Endodermal cell (in vitro differentiated cells): ENCODE measurements around the gene PRAMEF18. TPM values are rescaled to one million over a fixed set of nuclear protein-coding genes. Genes with fewer than 3 reads are reported as not detected.
"Not testable (repeated sequence)": the region's sequence is repeated elsewhere in the genome, so short reads cannot be mapped to it uniquely, and the experiment has no call there.

Experiments
- DNase-seq: peaks from one replicate; pipeline ENCODE4 v3.0.0-alpha.2; 2017
- H3K27ac ChIP-seq: 2 replicates; pipeline ENCODE4 v1.5.1; 2013; ENCODE audit warnings: mild to moderate bottlenecking, low read depth, low read length, moderate library complexity
- H3K27me3 ChIP-seq: 2 replicates; pipeline ENCODE4 v1.6.1; 2013; ENCODE audit warnings: mild to moderate bottlenecking, low read length, moderate library complexity; ENCODE audit not compliant: insufficient read depth, control insufficient read depth, poor library complexity, severe bottlenecking
- H3K36me3 ChIP-seq: 2 replicates; pipeline ENCODE4 v1.7.0; 2013; ENCODE audit warnings: mild to moderate bottlenecking, low read length, moderate library complexity; ENCODE audit not compliant: control insufficient read depth, insufficient read depth
- H3K4me1 ChIP-seq: one replicate; pipeline ENCODE4 v1.7.0; 2013; ENCODE audit warnings: low read length; ENCODE audit not compliant: control insufficient read depth, insufficient read depth
- H3K4me3 ChIP-seq: 2 replicates; pipeline ENCODE4 v1.5.1; 2013; ENCODE audit warnings: mild to moderate bottlenecking, low read length, moderate library complexity
- H3K9ac ChIP-seq: 2 replicates; pipeline ENCODE4 v1.6.1; 2013; ENCODE audit warnings: mild to moderate bottlenecking, low read length, moderate library complexity; ENCODE audit not compliant: poor library complexity, severe bottlenecking; ENCODE audit errors: extremely low read depth
- H3K9me3 ChIP-seq: 2 replicates; pipeline ENCODE4 v1.6.1; 2013; ENCODE audit warnings: mild to moderate bottlenecking, low read length, moderate library complexity; ENCODE audit not compliant: control insufficient read depth
- H3K27ac Mint-ChIP-seq: 2 replicates; pipeline ENCODE4 v1.8.0; 2020; ENCODE audit warnings: mixed read lengths
- H3K27me3 Mint-ChIP-seq: 2 replicates; pipeline ENCODE4 v1.8.0; 2021; ENCODE audit warnings: mild to moderate bottlenecking, mixed read lengths; ENCODE audit not compliant: insufficient read depth
- H3K36me3 Mint-ChIP-seq: 2 replicates; pipeline ENCODE4 v1.8.0; 2020; ENCODE audit warnings: low read depth, mixed read lengths
- H3K4me1 Mint-ChIP-seq: 2 replicates; pipeline ENCODE4 v1.8.0; 2020; ENCODE audit warnings: mixed read lengths
- H3K4me3 Mint-ChIP-seq: 2 replicates; pipeline ENCODE4 v1.8.0; 2020; ENCODE audit warnings: mild to moderate bottlenecking, moderate library complexity, mixed read lengths
- H3K9me3 Mint-ChIP-seq: 2 replicates; pipeline ENCODE4 v1.8.0; 2020; ENCODE audit warnings: mild to moderate bottlenecking, mixed read lengths
- WGBS, 2 experiments: methylation state at CpG; one replicate each; pipeline versions ENCODE4 v1.1.5 to v1.1.7; 2013; ENCODE audit warnings: missing lambda C conversion rate in 2 of 2, mixed read lengths in 1 of 2; ENCODE audit not compliant: insufficient coverage in 1 of 2, insufficient read length in 1 of 2; 5-methylcytosine and 5-hydroxymethylcytosine counted together
- total RNA-seq, 2 donors: library from RNA; stranded (reverse); fragmentation: NEBNext Ultra II Directional in 1 of 2; extraction: Animal tissue kit (Norgen Biotek cat#: 25700) in 1 of 2; gene quantifications; 2 replicates in 1 of 2; 3 replicates in 1 of 2; pipeline ENCODE4 v1.2.1, GENCODE V29; 2021

PRAMEF18 gene
- total RNA-seq, 2 donors from 2014 or later, result not detected

- H3K9me3 Mint-ChIP-seq, H3K27me3 Mint-ChIP-seq: not testable (repeated sequence)
Observed at GRCh38 chr1:13219203-13219602, 6.8 kb downstream of the PRAMEF18 start.

GRCh38 chr1:13216619-13217018 is 9.3 kb downstream of the PRAMEF18 start:
- not testable (repeated sequence) for H3K36me3 ChIP-seq, H3K9me3 ChIP-seq, H3K4me1 Mint-ChIP-seq, H3K27me3 ChIP-seq, H3K9me3 Mint-ChIP-seq, DNase-seq, H3K27ac ChIP-seq, H3K27ac Mint-ChIP-seq, H3K4me1 ChIP-seq, H3K9ac ChIP-seq, H3K27me3 Mint-ChIP-seq, H3K4me3 ChIP-seq, H3K36me3 Mint-ChIP-seq, H3K4me3 Mint-ChIP-seq
- WGBS, 2 experiments, result no CpG with 5 or more reads among the region's 7 CpGs

More at GRCh38 chr1:13219203-13219602, 6.8 kb downstream of the PRAMEF18 start:
- H3K36me3 Mint-ChIP-seq, H3K4me3 Mint-ChIP-seq, H3K4me1 Mint-ChIP-seq, H3K27me3 ChIP-seq, H3K9me3 ChIP-seq, H3K27ac ChIP-seq, DNase-seq, H3K36me3 ChIP-seq, H3K27ac Mint-ChIP-seq, H3K9ac ChIP-seq, H3K4me3 ChIP-seq, H3K4me1 ChIP-seq: not testable (repeated sequence)
- WGBS, 2 experiments, result no CpG with 5 or more reads among the region's 3 CpGs

GRCh38 chr1:13208712-13209111 is 17.2 kb downstream of the PRAMEF18 start:
- DNase-seq, H3K36me3 Mint-ChIP-seq, H3K27me3 ChIP-seq, H3K27me3 Mint-ChIP-seq, H3K9me3 Mint-ChIP-seq, H3K36me3 ChIP-seq, H3K27ac ChIP-seq, H3K9me3 ChIP-seq, H3K4me3 Mint-ChIP-seq, H3K27ac Mint-ChIP-seq, H3K4me1 Mint-ChIP-seq, H3K9ac ChIP-seq, H3K4me1 ChIP-seq, H3K4me3 ChIP-seq: not testable (repeated sequence)
- no CpG with 5 or more reads among the region's 9 CpGs for WGBS, 2 experiments

- WGBS, 2 experiments, result no CpG with 5 or more reads among the region's 5 CpGs
Observed at GRCh38 chr1:13201309-13201708, 24.6 kb downstream of the PRAMEF18 start, which contains the start of gene PRAMEF13. Gene PRAMEF13, minus strand, starts transcription at chr1:13201409. Its CDS starts 1,820 bp downstream, at chr1:13199589.

More at GRCh38 chr1:13201309-13201708, 24.6 kb downstream of the PRAMEF18 start, which contains the start of gene PRAMEF13:
- H3K4me1 Mint-ChIP-seq, H3K4me3 Mint-ChIP-seq, H3K4me1 ChIP-seq, H3K9me3 ChIP-seq, H3K9ac ChIP-seq, H3K36me3 Mint-ChIP-seq, H3K27me3 ChIP-seq, H3K27ac Mint-ChIP-seq, H3K27ac ChIP-seq, H3K36me3 ChIP-seq, H3K9me3 Mint-ChIP-seq, H3K27me3 Mint-ChIP-seq, DNase-seq, H3K4me3 ChIP-seq: not testable (repeated sequence)

Other genes starting within 250 kb of the PRAMEF18 start
- not detected for gene PRAMEF27, start 169.6 kb downstream of the PRAMEF18 start, total RNA-seq
- not detected for gene HNRNPCL3, start 165.4 kb downstream of the PRAMEF18 start, total RNA-seq
- gene PRAMEF25, start 155.4 kb downstream of the PRAMEF18 start, total RNA-seq, result not detected
- gene HNRNPCL2, start 109.3 kb downstream of the PRAMEF18 start, total RNA-seq, result not detected
- gene PRAMEF26, start 70.1 kb downstream of the PRAMEF18 start, total RNA-seq, result not detected
- gene HNRNPCL4, start 60.5 kb downstream of the PRAMEF18 start, total RNA-seq, result not detected
- gene PRAMEF9, start 54.3 kb downstream of the PRAMEF18 start, total RNA-seq, result not detected
- gene PRAMEF13, start 24.7 kb downstream of the PRAMEF18 start, total RNA-seq, result not detected
- not detected for gene PRAMEF5, start 28.0 kb upstream of the PRAMEF18 start, total RNA-seq
- gene PRAMEF8, start 59.0 kb upstream of the PRAMEF18 start, total RNA-seq, result not detected
- gene PRAMEF33, start 77.4 kb upstream of the PRAMEF18 start, total RNA-seq, result not detected
- gene PRAMEF15, start 89.4 kb upstream of the PRAMEF18 start, total RNA-seq, result not detected
- gene PRAMEF14, start 121.0 kb upstream of the PRAMEF18 start, total RNA-seq, result not detected
- gene PRAMEF19, start 145.8 kb upstream of the PRAMEF18 start, total RNA-seq, result not detected
- not detected for gene PRAMEF17, start 163.5 kb upstream of the PRAMEF18 start, total RNA-seq
- not detected for gene PRAMEF20, start 184.3 kb upstream of the PRAMEF18 start, total RNA-seq